ENCODE measurements around the gene ATP1A3. TPM values are rescaled to one million over a fixed set of nuclear protein-coding genes. Genes with fewer than 3 reads are reported as not detected.
"Not testable (repeated sequence)": the region's sequence is repeated elsewhere in the genome, so short reads cannot be mapped to it uniquely, and the experiment has no call there.

Gene ATP1A3
- total and polyA plus RNA-seq, 9 donors = 0.18 to 1.2 (median 0.56) TPM

- H3K4me3 ChIP-seq (ENCODE audit: low read length) = no peak overlapping the region
- no peaks in the 10 kb centered on the region for H3K9me3 ChIP-seq (replicated peaks; ENCODE audit: control insufficient read depth, low read depth, low read length)
- WGBS (ENCODE audit: insufficient coverage) = under 1% methylated on average over 28 of the region's 35 CpGs
- H3K27ac ChIP-seq (ENCODE audit: low read length) = no peak overlapping the region
- peaks cover 87% of the 10 kb centered on the region for H3K27me3 ChIP-seq (ENCODE audit: control insufficient read depth, insufficient read depth, low read length)
- H3K36me3 ChIP-seq (ENCODE audit: control insufficient read depth, insufficient read depth, low read length) = no peaks in the 10 kb centered on the region
- peak; percentile 51 for DNase-seq
- H3K4me1 ChIP-seq (ENCODE audit: control insufficient read depth, insufficient read depth, low read length) = peaks cover 14% of the 10 kb centered on the region
These were observed 3.3 kb upstream of the ATP1A3 start for GRCh38 chr19:41997121-41997850.

GRCh38 chr19:41995959-41996797 lies 2.1 kb upstream of the ATP1A3 start:
- Histone ChIP-seq H3K27ac (ENCODE audit: low read length) (no peak overlapping the region), H3K27me3 (ENCODE audit: control insufficient read depth, insufficient read depth, low read length) (peaks cover 78% of the 10 kb centered on the region), H3K36me3 (ENCODE audit: control insufficient read depth, insufficient read depth, low read length) (no peaks in the 10 kb centered on the region), H3K9me3 (replicated peaks; ENCODE audit: control insufficient read depth, low read depth, low read length) (no peaks in the 10 kb centered on the region), H3K4me1 (ENCODE audit: control insufficient read depth, insufficient read depth, low read length) (peaks cover 14% of the 10 kb centered on the region), H3K4me3 (ENCODE audit: low read length) (no peak overlapping the region)
- WGBS (ENCODE audit: insufficient coverage) = 54% methylated on average over 6 of the region's 12 CpGs
- DNase-seq = no peak

- Histone ChIP-seq H3K27me3 (ENCODE audit: control insufficient read depth, insufficient read depth, low read length) (peaks cover 73% of the 10 kb centered on the region), H3K4me3 (ENCODE audit: low read length) (no peak overlapping the region), H3K9me3 (replicated peaks; ENCODE audit: control insufficient read depth, low read depth, low read length) (no peaks in the 10 kb centered on the region), H3K27ac (ENCODE audit: low read length) (no peak overlapping the region), H3K4me1 (ENCODE audit: control insufficient read depth, insufficient read depth, low read length) (peaks cover 14% of the 10 kb centered on the region), H3K36me3 (ENCODE audit: control insufficient read depth, insufficient read depth, low read length) (no peaks in the 10 kb centered on the region)
- no peak for DNase-seq
- 77% methylated on average over 13 of the region's 19 CpGs for WGBS (ENCODE audit: insufficient coverage)
These were observed 1.2 kb upstream of the ATP1A3 start for GRCh38 chr19:41994994-41995958.

- Histone ChIP-seq H3K4me1 (ENCODE audit: control insufficient read depth, insufficient read depth, low read length) (peaks cover 14% of the 10 kb centered on the region), H3K27me3 (ENCODE audit: control insufficient read depth, insufficient read depth, low read length) (peaks cover 65% of the 10 kb centered on the region), H3K9me3 (replicated peaks; ENCODE audit: control insufficient read depth, low read depth, low read length) (no peaks in the 10 kb centered on the region), H3K27ac (ENCODE audit: low read length) (no peak overlapping the region), H3K4me3 (ENCODE audit: low read length) (no peak overlapping the region), H3K36me3 (ENCODE audit: control insufficient read depth, insufficient read depth, low read length) (no peaks in the 10 kb centered on the region)
- WGBS (ENCODE audit: insufficient coverage) = 40% methylated on average over 4 of the region's 13 CpGs
- no peak for DNase-seq
These were observed 516 bp upstream of the ATP1A3 start for GRCh38 chr19:41994521-41994971.

- DNase-seq; H3K27ac ChIP-seq (ENCODE audit: low read length); H3K36me3 ChIP-seq (ENCODE audit: control insufficient read depth, insufficient read depth, low read length); H3K9me3 ChIP-seq (replicated peaks; ENCODE audit: control insufficient read depth, low read depth, low read length); H3K4me3 ChIP-seq (ENCODE audit: low read length); H3K4me1 ChIP-seq (ENCODE audit: control insufficient read depth, insufficient read depth, low read length): not testable (repeated sequence)
- WGBS (ENCODE audit: insufficient coverage) = 65% methylated on average over 11 of the region's 11 CpGs
- H3K27me3 ChIP-seq (ENCODE audit: control insufficient read depth, insufficient read depth, low read length) = peaks cover 45% of the 10 kb centered on the region
These were observed 2.0 kb downstream of the ATP1A3 start for GRCh38 chr19:41991925-41992569.

GRCh38 chr19:41991025-41991424 lies 3.0 kb downstream of the ATP1A3 start:
- Histone ChIP-seq H3K9me3 (replicated peaks; ENCODE audit: control insufficient read depth, low read depth, low read length) (no peaks in the 10 kb centered on the region), H3K27me3 (ENCODE audit: control insufficient read depth, insufficient read depth, low read length) (peaks cover 34% of the 10 kb centered on the region), H3K27ac (ENCODE audit: low read length) (no peak overlapping the region), H3K36me3 (ENCODE audit: control insufficient read depth, insufficient read depth, low read length) (no peaks in the 10 kb centered on the region), H3K4me3 (ENCODE audit: low read length) (no peak overlapping the region), H3K4me1 (ENCODE audit: control insufficient read depth, insufficient read depth, low read length) (peaks cover 6% of the 10 kb centered on the region)
- DNase-seq = no peak
- WGBS (ENCODE audit: insufficient coverage) = 26% methylated on average over 10 of the region's 15 CpGs

GRCh38 chr19:41990615-41991014 lies 3.4 kb downstream of the ATP1A3 start:
- 29% methylated on average over 1 of the region's 2 CpGs for WGBS (ENCODE audit: insufficient coverage)
- no peak overlapping the region for H3K4me3 ChIP-seq (ENCODE audit: low read length)
- DNase-seq = no peak
- no peak overlapping the region for H3K27ac ChIP-seq (ENCODE audit: low read length)
- peaks cover 6% of the 10 kb centered on the region for H3K4me1 ChIP-seq (ENCODE audit: control insufficient read depth, insufficient read depth, low read length)
- no peaks in the 10 kb centered on the region for H3K9me3 ChIP-seq (replicated peaks; ENCODE audit: control insufficient read depth, low read depth, low read length)
- no peaks in the 10 kb centered on the region for H3K36me3 ChIP-seq (ENCODE audit: control insufficient read depth, insufficient read depth, low read length)
- peaks cover 30% of the 10 kb centered on the region for H3K27me3 ChIP-seq (ENCODE audit: control insufficient read depth, insufficient read depth, low read length)

- H3K4me1 ChIP-seq (ENCODE audit: control insufficient read depth, insufficient read depth, low read length) = peaks cover 6% of the 10 kb centered on the region
- no peak overlapping the region for H3K4me3 ChIP-seq (ENCODE audit: low read length)
- no peak for DNase-seq
- H3K36me3 ChIP-seq (ENCODE audit: control insufficient read depth, insufficient read depth, low read length) = no peaks in the 10 kb centered on the region
- H3K9me3 ChIP-seq (replicated peaks; ENCODE audit: control insufficient read depth, low read depth, low read length) = no peaks in the 10 kb centered on the region
- H3K27ac ChIP-seq (ENCODE audit: low read length) = no peak overlapping the region
- WGBS (ENCODE audit: insufficient coverage) = 82% methylated on average over 3 of the region's 4 CpGs
- peaks cover 24% of the 10 kb centered on the region for H3K27me3 ChIP-seq (ENCODE audit: control insufficient read depth, insufficient read depth, low read length)
These were observed 4.0 kb downstream of the ATP1A3 start for GRCh38 chr19:41990028-41990427.

- Histone ChIP-seq H3K36me3 (ENCODE audit: control insufficient read depth, insufficient read depth, low read length) (no peaks in the 10 kb centered on the region), H3K27ac (ENCODE audit: low read length) (no peak overlapping the region), H3K4me1 (ENCODE audit: control insufficient read depth, insufficient read depth, low read length) (peaks cover 6% of the 10 kb centered on the region), H3K27me3 (ENCODE audit: control insufficient read depth, insufficient read depth, low read length) (peaks cover 16% of the 10 kb centered on the region), H3K4me3 (ENCODE audit: low read length) (no peak overlapping the region), H3K9me3 (replicated peaks; ENCODE audit: control insufficient read depth, low read depth, low read length) (no peaks in the 10 kb centered on the region)
- WGBS (ENCODE audit: insufficient coverage) = 91% methylated on average over 6 of the region's 9 CpGs
- DNase-seq = no peak
These were observed 5.1 kb downstream of the ATP1A3 start for GRCh38 chr19:41988947-41989346.
